ENCODE measurements around the gene YPEL2. TPM values are rescaled to one million over a fixed set of nuclear protein-coding genes. Genes with fewer than 3 reads are reported as not detected.

YPEL2 gene
- total RNA-seq, 1 donor from 2014 or later: 16.7 TPM

DNA sequence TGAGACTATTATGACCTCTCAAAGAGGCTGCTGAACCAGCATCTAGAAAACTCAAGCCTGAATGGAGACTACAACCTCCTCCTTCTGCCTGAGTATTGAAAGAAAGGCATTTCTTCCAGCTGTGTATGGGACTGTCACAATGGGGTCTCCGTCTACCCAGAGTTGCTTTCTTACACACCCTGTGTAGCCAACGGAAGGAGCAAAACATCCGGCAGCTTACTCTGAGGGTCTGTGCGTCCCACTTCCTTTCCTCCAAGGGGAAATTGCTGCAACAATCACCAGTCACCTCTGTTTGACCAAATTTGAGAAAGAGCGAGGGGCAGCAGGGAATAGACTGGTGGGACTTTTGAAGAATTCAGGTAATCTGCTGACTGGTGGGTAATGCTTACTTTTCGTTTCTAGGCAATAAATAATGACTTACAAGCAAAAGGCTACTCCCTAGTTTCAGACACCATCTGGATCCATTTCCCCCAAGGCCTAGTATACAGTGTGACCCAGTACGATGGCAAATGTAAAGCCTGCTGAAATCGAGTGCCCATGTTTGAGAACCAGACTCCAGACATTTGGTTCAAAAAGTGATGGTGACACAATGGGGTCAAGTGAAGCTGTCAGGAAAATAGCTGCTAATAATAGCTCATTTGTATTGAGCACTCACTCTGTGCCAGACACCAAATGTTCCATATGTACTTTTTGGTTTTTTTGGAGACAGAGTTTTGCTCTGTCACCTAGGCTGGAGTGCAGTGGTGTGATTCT is 81.7 kb downstream of the YPEL2 start:
- Histone ChIP-seq H3K27ac (no peak overlapping the region), H3K9me3 (peaks cover 4% of the 10 kb centered on the region), H3K36me3 (no peaks in the 10 kb centered on the region), H3K4me3 (no peak overlapping the region), H3K27me3 (no peaks in the 10 kb centered on the region), H3K4me1 (no peaks in the 10 kb centered on the region)
- DNase-seq (ENCODE audit: extremely low spot score in 2 of 2): no peak
- intact Hi-C loops (cut with DNase I): no loop called here
- TF ChIP-seq POLR2AphosphoS5 (IDR thresholded peaks at IDR 0.05; ENCODE audit: insufficient read depth in 1 of 2, low read depth in 1 of 2): no peak
- no peak for TF ChIP-seq POLR2A (IDR thresholded peaks at IDR 0.05)
- TF ChIP-seq CTCF (IDR thresholded peaks at IDR 0.05): no peak

GRCh38 chr17:59415397-59415796 is 83.9 kb downstream of the YPEL2 start:
- no peaks in the 10 kb centered on the region for H3K9me3 ChIP-seq
- intact Hi-C loops (cut with DNase I): no loop called here
- H3K4me1 ChIP-seq: peaks cover 6% of the 10 kb centered on the region
- H3K27ac ChIP-seq: no peak overlapping the region
- DNase-seq (ENCODE audit: extremely low spot score in 2 of 2): no peak
- no peaks in the 10 kb centered on the region for H3K36me3 ChIP-seq
- H3K4me3 ChIP-seq: no peak overlapping the region
- TF ChIP-seq POLR2AphosphoS5 (IDR thresholded peaks at IDR 0.05; ENCODE audit: insufficient read depth in 1 of 2, low read depth in 1 of 2) (no peak), CTCF (IDR thresholded peaks at IDR 0.05) (no peak), POLR2A (IDR thresholded peaks at IDR 0.05) (no peak)
- H3K27me3 ChIP-seq: no peaks in the 10 kb centered on the region

- TF ChIP-seq CTCF (IDR thresholded peaks at IDR 0.05) (no peak), POLR2AphosphoS5 (IDR thresholded peaks at IDR 0.05; ENCODE audit: insufficient read depth in 1 of 2, low read depth in 1 of 2) (no peak), POLR2A (IDR thresholded peaks at IDR 0.05) (no peak)
These were observed 84.7 kb downstream of the YPEL2 start for GRCh38 chr17:59416184-59416583.

GRCh38 chr17:59417452-59417851 is 86.0 kb downstream of the YPEL2 start:
- TF ChIP-seq POLR2AphosphoS5 (IDR thresholded peaks at IDR 0.05; ENCODE audit: insufficient read depth in 1 of 2, low read depth in 1 of 2) (no peak), POLR2A (IDR thresholded peaks at IDR 0.05) (no peak), CTCF (IDR thresholded peaks at IDR 0.05) (no peak)
- Histone ChIP-seq H3K27me3 (no peaks in the 10 kb centered on the region), H3K9me3 (no peaks in the 10 kb centered on the region), H3K4me1 (peaks cover 6% of the 10 kb centered on the region), H3K36me3 (no peaks in the 10 kb centered on the region), H3K4me3 (no peak overlapping the region), H3K27ac (no peak overlapping the region)
- intact Hi-C loops (cut with DNase I): no loop called here
- no peak for DNase-seq (ENCODE audit: extremely low spot score in 2 of 2)

More at GRCh38 chr17:59416184-59416583, 84.7 kb downstream of the YPEL2 start:
- intact Hi-C loops (cut with DNase I): no loop called here
- Histone ChIP-seq H3K27ac (no peak overlapping the region), H3K4me3 (no peak overlapping the region), H3K27me3 (no peaks in the 10 kb centered on the region), H3K9me3 (no peaks in the 10 kb centered on the region), H3K36me3 (no peaks in the 10 kb centered on the region), H3K4me1 (peaks cover 6% of the 10 kb centered on the region)
- DNase-seq (ENCODE audit: extremely low spot score in 2 of 2): no peak

DNA sequence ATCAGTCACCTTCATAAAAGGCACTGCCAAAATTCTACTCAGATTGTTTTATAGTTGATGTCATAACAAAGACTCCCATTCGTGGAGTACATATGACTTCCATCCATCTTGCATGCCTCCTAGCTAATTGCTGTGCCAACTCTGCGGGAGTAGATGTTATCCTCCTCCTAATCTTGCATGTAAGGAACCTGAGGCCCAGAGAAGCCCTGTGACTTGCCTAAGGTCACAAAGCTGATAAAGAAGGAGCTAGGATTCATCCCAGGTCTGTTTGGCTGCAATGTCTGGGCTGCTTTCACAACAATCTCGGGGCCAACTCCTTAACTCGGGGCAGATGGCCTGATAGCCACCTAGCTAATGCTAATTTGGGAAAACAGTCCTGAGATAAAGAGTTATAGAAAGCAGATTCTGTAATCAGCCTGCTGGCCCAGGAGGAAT is 87.3 kb downstream of the YPEL2 start:
- Histone ChIP-seq H3K9me3 (no peaks in the 10 kb centered on the region), H3K4me3 (no peak overlapping the region), H3K36me3 (no peaks in the 10 kb centered on the region), H3K4me1 (peaks cover 18% of the 10 kb centered on the region), H3K27me3 (no peaks in the 10 kb centered on the region), H3K27ac (no peak overlapping the region)
- intact Hi-C loops (cut with DNase I): no loop called here
- TF ChIP-seq CTCF (IDR thresholded peaks at IDR 0.05) (no peak), POLR2A (IDR thresholded peaks at IDR 0.05) (no peak), POLR2AphosphoS5 (IDR thresholded peaks at IDR 0.05; ENCODE audit: insufficient read depth in 1 of 2, low read depth in 1 of 2) (peak in 1 of 2 donors; percentile 37)
- DNase-seq (ENCODE audit: extremely low spot score in 2 of 2): no peak
